TTC549 (cell line): Measurements from ENCODE around the gene PLS3.

Experiments
- FAIRE-seq: peaks from 2 replicates; lab custom pipeline; 2012; peaks lifted over from hg19 to GRCh38; lab: Jason Lieb, UNC

Gene PLS3

DNA sequence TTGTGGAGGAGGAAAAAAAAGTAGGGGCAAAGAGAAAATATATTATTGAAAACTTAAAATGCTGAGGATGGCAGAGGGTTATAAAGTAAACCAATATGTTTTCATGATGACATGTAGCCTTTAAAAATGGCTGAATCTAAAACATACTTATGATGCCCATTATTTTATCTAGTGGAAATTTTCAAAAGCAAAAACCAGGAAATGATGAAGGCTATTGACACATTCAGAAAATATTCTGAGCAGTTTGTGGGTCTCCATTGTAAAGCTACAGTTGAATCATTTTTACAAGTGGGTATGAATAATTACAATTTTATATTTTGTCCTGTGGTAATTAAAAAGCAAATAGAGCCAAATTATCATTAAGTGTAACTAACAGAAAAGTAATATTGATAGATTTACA is 10.7 kb downstream of the PLS3 start:
- no peak for FAIRE-seq

DNA sequence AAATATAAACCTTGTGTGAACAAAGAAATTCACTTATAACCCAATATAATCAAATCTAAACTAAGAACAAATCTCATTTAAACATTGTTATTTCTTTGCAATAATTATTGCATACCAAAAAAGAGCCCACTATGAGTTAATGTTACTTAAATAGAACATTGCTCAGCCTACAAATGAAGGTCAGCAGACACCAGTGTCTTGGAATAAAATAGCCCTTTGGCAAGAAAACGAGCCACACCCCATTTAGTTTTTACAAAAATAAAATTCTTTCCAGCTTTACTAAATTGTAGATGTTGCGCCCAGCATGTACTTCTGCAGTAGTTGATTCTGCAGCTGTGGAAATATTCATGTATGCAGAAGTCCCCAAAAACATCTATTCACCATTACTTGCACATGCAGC is 12.2 kb downstream of the PLS3 start:
- FAIRE-seq: no peak

- FAIRE-seq: no peak
Measured at GRCh38 chrX:115576676-115577075, 15.7 kb downstream of the PLS3 start.

GRCh38 chrX:115579327-115579726 is 18.4 kb downstream of the PLS3 start:
- FAIRE-seq: no peak

- FAIRE-seq: no peak
Measured at GRCh38 chrX:115579786-115580294, 18.9 kb downstream of the PLS3 start.

DNA sequence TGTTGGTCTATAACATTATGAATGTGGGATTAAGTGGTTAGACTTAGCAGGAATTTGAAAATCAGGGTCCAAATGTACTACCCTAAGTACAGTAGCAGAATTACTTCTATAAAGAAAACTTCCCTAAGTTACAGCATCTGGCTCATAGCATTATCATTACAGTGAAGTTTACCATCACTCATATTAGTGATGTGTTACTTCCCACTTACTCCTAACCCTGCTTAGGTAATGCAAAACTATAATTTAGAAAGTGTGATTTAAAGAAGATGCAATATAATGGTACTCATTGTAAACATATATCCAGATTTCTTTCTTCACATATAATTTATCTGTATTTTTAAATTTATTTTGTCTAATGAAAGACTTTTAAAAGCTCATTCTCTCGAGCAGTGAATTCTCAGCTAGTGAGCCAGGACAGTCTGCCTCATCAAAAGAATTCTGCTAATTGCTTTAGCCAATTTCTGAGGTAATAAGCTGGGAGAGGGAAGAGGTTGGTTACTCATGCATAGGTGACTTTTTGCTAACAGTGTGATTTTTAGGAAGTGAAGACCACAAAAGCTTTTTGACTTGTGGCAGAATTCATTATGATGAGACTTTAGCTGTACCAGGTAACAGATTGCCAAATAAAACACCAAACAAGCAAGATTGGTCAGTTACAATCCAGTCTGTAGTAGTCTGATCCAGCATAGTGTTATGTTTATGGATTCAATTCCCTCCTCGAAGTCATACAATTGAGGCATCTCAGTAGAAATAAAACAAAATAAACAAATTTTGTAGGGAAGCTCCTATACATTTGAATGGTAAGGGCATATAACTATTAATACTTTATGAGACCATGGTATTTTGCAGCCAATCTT is 21.0 kb downstream of the PLS3 start:
- FAIRE-seq: no peak

GRCh38 chrX:115582616-115583495 is 21.9 kb downstream of the PLS3 start:
- no peak for FAIRE-seq

- FAIRE-seq: no peak
Measured at GRCh38 chrX:115583496-115584004, 22.6 kb downstream of the PLS3 start.

- no peak for FAIRE-seq
Measured at GRCh38 chrX:115584696-115585095, 23.7 kb downstream of the PLS3 start.

GRCh38 chrX:115588179-115588578 is 27.2 kb downstream of the PLS3 start:
- no peak for FAIRE-seq

GRCh38 chrX:115589419-115589818 is 28.4 kb downstream of the PLS3 start:
- no peak for FAIRE-seq

GRCh38 chrX:115591420-115591819 is 30.4 kb downstream of the PLS3 start:
- no peak for FAIRE-seq

GRCh38 chrX:115591856-115592842 is 31.2 kb downstream of the PLS3 start:
- no peak for FAIRE-seq

DNA sequence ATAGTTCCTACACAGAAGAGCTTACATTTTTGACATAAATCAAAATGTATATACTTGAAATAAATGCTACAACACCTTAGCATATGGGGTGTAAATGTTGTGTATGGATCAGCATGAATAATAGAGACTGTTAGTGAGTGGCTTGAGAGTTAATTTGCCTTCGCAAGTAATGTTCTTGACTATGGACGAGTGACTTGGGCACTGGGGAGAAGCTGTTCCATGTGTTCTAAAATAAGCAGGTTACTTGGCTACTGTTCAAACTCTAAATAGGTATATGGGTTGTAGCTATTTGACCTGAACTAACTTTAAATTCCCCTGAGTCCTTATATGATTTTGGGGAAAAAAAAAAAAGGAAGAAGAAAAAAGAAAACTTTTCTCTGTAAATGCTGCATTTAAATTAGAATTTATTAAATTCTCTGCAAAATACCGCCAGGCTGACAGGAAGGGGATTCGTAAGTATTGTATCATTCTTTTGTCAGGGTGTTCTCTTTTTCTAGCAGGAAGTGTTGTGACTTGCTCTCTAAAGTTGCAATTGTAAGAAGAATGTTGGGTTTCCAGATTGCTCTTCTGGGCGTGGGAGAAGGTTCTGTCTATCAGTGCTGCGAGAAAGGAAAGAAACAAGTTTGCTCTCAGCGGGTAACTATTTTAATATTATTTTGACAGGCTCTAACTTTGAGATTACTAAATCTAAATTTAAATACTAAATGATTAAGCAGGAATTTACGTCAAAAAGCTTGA is 32.2 kb downstream of the PLS3 start:
- FAIRE-seq: no peak

DNA sequence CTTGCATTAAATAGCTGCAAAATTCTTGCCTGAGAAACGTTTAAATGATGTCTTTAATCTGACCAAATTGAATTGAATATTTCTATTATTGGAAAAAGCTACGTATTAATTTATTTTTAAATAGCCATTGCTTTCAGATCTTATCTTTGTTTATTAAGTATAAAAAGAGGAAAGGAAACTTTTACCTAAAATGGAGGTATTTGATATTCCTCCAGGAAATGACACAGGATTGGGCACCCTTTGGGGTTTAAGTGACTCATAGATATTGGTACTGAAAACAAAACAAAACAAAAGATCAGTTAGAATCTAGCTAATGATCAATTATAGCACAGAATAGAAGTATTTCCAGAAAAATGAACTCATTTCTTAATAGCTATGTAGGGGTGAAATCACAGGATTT is 34.1 kb downstream of the PLS3 start:
- no peak for FAIRE-seq

DNA sequence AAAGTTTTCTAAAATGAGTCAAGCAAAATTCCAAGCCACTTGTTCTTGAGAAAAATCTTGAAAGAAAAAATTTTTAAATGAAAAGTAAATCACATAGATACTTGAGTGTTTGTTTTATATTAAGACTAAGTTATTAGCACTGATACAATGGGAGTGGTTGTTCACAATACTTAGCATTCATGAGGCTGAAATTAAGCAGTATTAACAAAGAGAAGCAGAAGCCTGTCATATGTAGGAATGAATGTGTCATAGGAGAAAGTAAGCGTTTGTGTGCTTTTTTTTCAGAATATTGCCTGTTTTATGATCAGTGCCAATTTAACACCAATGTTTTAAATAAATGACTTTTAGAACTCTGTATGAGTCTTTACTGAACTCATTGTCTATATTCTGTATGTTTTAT is 37.6 kb downstream of the PLS3 start:
- no peak for FAIRE-seq

DNA sequence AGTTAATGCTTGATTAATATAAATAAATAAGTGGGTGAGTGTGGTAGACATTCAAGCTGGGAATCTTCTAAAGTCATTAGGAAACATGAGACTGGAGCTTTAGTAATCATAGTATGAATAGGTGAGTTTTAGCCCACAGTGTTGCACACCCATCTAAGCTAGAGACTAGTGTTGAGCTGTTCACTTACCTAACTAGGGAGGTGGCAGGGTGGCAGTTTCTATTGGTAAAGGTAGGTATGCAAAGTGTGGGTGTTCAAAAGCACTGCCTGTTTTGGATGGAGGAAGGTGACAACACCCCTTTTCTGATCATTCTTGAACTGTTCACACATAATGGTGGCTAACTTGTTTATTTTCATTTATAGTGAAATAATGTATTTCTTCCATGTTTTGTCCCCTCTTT is 41.3 kb downstream of the PLS3 start:
- no peak for FAIRE-seq

DNA sequence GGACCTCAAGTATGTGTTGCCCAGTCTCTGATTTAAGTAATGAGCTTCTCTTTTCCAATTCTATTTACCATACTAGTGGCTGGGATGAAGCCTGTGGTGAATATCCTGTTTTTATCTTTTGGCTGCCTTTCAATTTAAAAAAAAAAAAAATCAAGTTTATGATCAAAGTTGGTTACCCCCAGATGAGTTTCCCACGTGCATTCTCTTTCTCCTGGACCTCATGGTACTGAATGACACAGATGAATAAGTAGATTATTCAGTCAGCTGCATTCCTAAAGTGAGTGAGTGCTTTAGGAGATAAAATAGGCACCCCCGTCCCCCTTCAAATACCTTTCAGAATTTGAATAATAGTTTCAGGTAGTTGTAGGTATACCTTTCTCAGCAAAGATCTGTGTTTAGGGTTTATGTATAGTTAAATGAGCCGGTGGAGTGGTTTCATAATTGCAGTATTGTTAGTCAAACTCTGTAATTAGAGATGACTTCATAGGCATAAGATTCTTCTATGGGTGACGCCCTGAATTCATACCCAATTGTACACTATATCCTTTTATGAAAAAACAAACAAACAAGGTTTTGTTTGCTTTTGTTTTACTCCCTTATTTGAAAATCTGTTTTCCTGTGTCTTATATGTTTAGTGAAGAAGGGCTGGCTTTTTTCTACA is 41.9 kb downstream of the PLS3 start:
- no peak for FAIRE-seq

- no peak for FAIRE-seq
Measured at GRCh38 chrX:115603534-115604074, 42.6 kb downstream of the PLS3 start.

DNA sequence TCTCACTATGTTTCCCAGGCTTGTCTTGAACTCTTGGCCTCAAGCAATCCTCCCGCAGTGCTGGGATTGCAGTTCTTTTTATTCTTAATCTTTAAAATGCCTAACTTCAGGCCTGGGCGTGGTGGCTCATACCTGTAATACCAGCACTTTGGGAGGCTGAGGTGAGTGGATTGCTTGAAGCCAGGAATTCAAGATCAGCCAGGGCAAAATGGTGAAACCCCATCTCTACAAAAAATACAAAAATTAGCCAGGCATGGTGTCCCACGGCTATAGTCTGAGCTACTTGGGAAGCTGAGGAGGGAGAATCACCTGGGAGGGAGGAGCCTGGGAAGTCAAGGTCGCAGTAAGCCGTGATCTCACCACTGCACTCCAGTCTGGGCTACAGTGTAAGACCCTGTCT is 45.9 kb downstream of the PLS3 start:
- no peak for FAIRE-seq
